ENCODE data around the gene MRRF. TPM values are rescaled to one million over a fixed set of nuclear protein-coding genes. Genes with fewer than 3 reads are reported as not detected.
"Not testable (repeated sequence)": the region's sequence is repeated elsewhere in the genome, so short reads cannot be mapped to it uniquely, and the experiment has no call there.

MRRF gene
- total RNA-seq, 3 donors from 2014 or later (not counting 1 experiment from before 2014, with no cell fraction given), result 17.7 to 29.9 (median 21.3) TPM

GRCh38 chr9:122355336-122355875 lies 90.7 kb downstream of the MRRF start:
- no peak overlapping the region for H3K4me3 ChIP-seq (ENCODE audit: low read length)
- 90% methylated on average over 3 of the region's 4 CpGs for WGBS (ENCODE audit: insufficient coverage)
- H3K36me3 Mint-ChIP-seq, result no peaks in the 10 kb centered on the region

DNA sequence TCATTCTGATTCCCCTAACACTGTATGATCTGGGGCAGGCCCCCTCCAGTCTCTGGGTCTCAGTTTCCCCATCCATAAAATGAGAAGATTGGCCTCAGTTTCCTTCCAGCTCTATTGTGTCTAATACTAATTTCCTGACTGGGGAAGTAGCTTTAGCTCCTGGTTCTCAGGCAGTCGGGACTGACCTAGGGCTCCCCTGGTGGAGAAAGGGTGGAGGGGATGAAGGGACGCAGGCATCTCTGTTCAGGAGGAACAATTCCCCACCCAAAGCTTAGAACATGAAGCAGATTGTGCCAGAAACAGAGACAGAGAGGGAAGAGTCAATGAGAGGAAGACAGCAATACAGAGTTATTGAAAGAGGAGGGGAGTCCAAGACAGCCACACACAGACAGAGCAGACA lies 91.9 kb downstream of the MRRF start:
- Mint-ChIP-seq H3K36me3 (no peaks in the 10 kb centered on the region), H3K27me3 (ENCODE audit: low read depth in 2 of 2) (peaks cover 0 to 4% of the 10 kb centered on the region in 2 donors), H3K4me1 (no peaks in the 10 kb centered on the region), H3K9me3 (peaks cover 0 to 2% of the 10 kb centered on the region in 2 donors), H3K27ac (no peak overlapping the region), H3K4me3 (no peak overlapping the region)
- no peaks in the 10 kb centered on the region for H3K27me3 ChIP-seq (ENCODE audit: control insufficient read depth, insufficient read depth, low read length)
- no peak overlapping the region for H3K4me3 ChIP-seq (ENCODE audit: low read length)
- intact Hi-C loops (cut with micrococcal nuclease), result loop anchor here (10.0 kb wide), 1 partner anchor 812 kb away; no protein-coding TSS in a partner anchor
- no peak for ATAC-seq
- H3K4me1 ChIP-seq (ENCODE audit: control insufficient read depth, insufficient read depth, low read length), result no peaks in the 10 kb centered on the region
- DNase-seq, result no peak
- H3K9me3 ChIP-seq (ENCODE audit: control insufficient read depth, insufficient read depth, low read length), result no peaks in the 10 kb centered on the region
- no peak overlapping the region for H3K27ac ChIP-seq (ENCODE audit: low read length)
- TF ChIP-seq CTCF (IDR thresholded peaks at IDR 0.05), result no peak
- no peaks in the 10 kb centered on the region for H3K36me3 ChIP-seq (ENCODE audit: control insufficient read depth, insufficient read depth, low read length)
- WGBS (ENCODE audit: insufficient coverage), result 77% methylated on average over 2 of the region's 2 CpGs

More at GRCh38 chr9:122355336-122355875, 90.7 kb downstream of the MRRF start:
- no peak for TF ChIP-seq CTCF (IDR thresholded peaks at IDR 0.05)
- no peak overlapping the region for H3K4me3 Mint-ChIP-seq
- peaks cover 0 to 2% of the 10 kb centered on the region in 2 donors for H3K9me3 Mint-ChIP-seq
- Histone ChIP-seq H3K36me3 (ENCODE audit: control insufficient read depth, insufficient read depth, low read length) (no peaks in the 10 kb centered on the region), H3K4me1 (ENCODE audit: control insufficient read depth, insufficient read depth, low read length) (no peaks in the 10 kb centered on the region), H3K27ac (ENCODE audit: low read length) (no peak overlapping the region), H3K27me3 (ENCODE audit: control insufficient read depth, insufficient read depth, low read length) (no peaks in the 10 kb centered on the region), H3K9me3 (ENCODE audit: control insufficient read depth, insufficient read depth, low read length) (no peaks in the 10 kb centered on the region)
- ATAC-seq (no peak), DNase-seq (no peak)
- no peak overlapping the region for H3K27ac Mint-ChIP-seq
- H3K4me1 Mint-ChIP-seq, result no peaks in the 10 kb centered on the region
- intact Hi-C loops (cut with micrococcal nuclease), result loop anchor here (10.0 kb wide), 1 partner anchor 811 kb away; no protein-coding TSS in a partner anchor
- peaks cover 4 to 10% of the 10 kb centered on the region in 2 donors for H3K27me3 Mint-ChIP-seq (ENCODE audit: low read depth in 2 of 2)

DNA sequence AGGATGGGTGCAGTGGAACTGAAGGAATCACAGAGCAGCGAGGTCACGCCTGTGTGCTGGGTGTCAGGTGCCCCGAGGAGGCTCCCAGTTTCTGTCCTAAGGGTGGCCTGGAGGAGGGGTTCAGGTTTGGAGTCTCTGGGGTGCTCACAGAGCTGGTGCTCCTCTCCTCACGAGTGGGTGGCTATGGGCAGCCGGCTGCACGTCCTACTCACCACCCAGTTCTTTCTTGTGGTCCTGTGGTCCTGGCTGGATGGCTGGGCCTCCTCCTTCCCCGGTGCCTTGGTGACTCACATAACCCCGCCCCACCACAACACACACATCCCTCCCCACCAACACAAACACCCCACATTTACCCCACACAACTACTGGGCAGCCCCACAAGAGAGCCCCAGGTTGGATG lies 96.2 kb downstream of the MRRF start:
- no peak for DNase-seq
- H3K36me3 Mint-ChIP-seq, result no peaks in the 10 kb centered on the region

DNA sequence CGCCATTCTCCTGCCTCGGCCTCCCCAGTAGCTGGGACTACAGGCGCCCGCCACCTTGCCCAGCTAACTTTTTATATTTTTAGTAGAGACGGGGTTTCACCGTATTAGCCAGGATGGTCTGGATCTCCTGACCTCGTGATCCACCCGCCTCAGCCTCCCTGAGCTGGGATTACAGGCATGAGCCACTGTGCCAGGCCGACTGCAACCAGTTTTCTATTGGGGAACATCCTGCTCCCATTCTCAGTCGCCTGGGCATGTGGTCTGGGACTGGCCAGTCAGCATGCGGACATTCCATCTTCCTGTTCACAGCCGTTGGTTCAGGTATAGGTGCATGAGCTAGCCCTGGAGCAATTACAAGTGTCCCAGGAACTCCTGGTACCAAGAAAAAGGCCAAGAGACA lies 98.4 kb downstream of the MRRF start:
- H3K27me3 ChIP-seq (ENCODE audit: control insufficient read depth, insufficient read depth, low read length); H3K4me3 ChIP-seq (ENCODE audit: low read length); H3K4me1 Mint-ChIP-seq; H3K27me3 Mint-ChIP-seq (ENCODE audit: low read depth in 2 of 2); DNase-seq; H3K9me3 ChIP-seq (ENCODE audit: control insufficient read depth, insufficient read depth, low read length); ATAC-seq; H3K9me3 Mint-ChIP-seq; H3K27ac Mint-ChIP-seq; intact Hi-C loops (cut with micrococcal nuclease); H3K36me3 ChIP-seq (ENCODE audit: control insufficient read depth, insufficient read depth, low read length); H3K4me3 Mint-ChIP-seq; H3K27ac ChIP-seq (ENCODE audit: low read length); H3K36me3 Mint-ChIP-seq; H3K4me1 ChIP-seq (ENCODE audit: control insufficient read depth, insufficient read depth, low read length): not testable (repeated sequence)
- 93% methylated on average over 12 of the region's 12 CpGs for WGBS (ENCODE audit: insufficient coverage)

More for the DNA sequence above, 96.2 kb downstream of the MRRF start:
- Mint-ChIP-seq H3K4me3 (no peak overlapping the region), H3K4me1 (no peaks in the 10 kb centered on the region), H3K27me3 (ENCODE audit: low read depth in 2 of 2) (peaks cover 0 to 4% of the 10 kb centered on the region in 2 donors), H3K27ac (no peak overlapping the region), H3K9me3 (peaks cover 0 to 2% of the 10 kb centered on the region in 2 donors)
- WGBS (ENCODE audit: insufficient coverage), result 52% methylated on average over 8 of the region's 8 CpGs
- intact Hi-C loops (cut with micrococcal nuclease), result no loop called here
- Histone ChIP-seq H3K4me1 (ENCODE audit: control insufficient read depth, insufficient read depth, low read length) (no peaks in the 10 kb centered on the region), H3K27me3 (ENCODE audit: control insufficient read depth, insufficient read depth, low read length) (no peaks in the 10 kb centered on the region), H3K36me3 (ENCODE audit: control insufficient read depth, insufficient read depth, low read length) (no peaks in the 10 kb centered on the region), H3K27ac (ENCODE audit: low read length) (no peak overlapping the region), H3K4me3 (ENCODE audit: low read length) (no peak overlapping the region), H3K9me3 (ENCODE audit: control insufficient read depth, insufficient read depth, low read length) (no peaks in the 10 kb centered on the region)
- ATAC-seq, result no peak
- no peak for TF ChIP-seq CTCF (IDR thresholded peaks at IDR 0.05)

Data from natural killer cell (primary cell).